Islet of Langerhans (tissue), 1 donor: ENCODE measurements around the gene CYP26B1.

Experiments used
- FAIRE-seq: peaks from one replicate; lab custom pipeline; 2011; peaks lifted over from hg19 to GRCh38; lab: Jason Lieb, UNC

Gene CYP26B1

GRCh38 chr2:72128843-72129227 is 18.8 kb downstream of the CYP26B1 start:
- no peak for FAIRE-seq

DNA sequence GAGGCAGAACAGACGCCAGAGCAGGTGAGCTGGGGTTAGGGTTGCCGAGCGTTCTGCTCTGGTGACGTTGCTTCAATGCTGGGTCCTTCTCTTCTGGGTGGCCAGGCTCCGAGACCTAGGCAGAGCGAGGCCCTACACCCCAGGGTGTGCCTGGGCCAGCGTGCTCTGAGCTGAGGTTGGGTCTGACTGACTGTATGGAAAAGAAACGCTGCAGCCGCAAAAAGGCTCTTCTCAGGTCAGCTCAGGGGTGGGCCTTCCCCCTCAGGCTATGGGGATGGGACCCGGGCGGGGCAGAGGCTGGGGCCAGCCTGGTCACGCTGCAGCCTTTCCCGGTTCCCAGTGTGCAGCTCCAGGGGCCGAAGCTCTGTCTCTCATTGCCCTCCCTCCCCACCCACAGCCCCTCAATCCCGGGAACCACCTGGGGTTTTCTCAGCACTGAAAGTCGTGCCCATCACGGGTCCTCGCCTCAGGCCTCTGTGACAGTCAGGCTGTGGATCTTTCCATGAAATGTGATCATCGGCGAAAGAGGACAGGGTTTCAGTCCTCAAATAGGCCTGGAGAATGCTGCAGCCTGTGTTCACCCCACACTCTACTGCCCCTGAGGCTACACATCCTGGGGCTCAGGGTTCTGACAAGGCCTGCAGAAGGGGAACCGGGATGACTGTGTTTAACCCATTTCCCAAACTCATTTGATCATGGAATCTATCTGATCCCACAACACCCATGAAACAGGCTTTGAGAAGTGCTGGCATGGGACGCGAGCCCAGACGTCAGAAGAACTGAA is 19.4 kb downstream of the CYP26B1 start:
- FAIRE-seq, result no peak

DNA sequence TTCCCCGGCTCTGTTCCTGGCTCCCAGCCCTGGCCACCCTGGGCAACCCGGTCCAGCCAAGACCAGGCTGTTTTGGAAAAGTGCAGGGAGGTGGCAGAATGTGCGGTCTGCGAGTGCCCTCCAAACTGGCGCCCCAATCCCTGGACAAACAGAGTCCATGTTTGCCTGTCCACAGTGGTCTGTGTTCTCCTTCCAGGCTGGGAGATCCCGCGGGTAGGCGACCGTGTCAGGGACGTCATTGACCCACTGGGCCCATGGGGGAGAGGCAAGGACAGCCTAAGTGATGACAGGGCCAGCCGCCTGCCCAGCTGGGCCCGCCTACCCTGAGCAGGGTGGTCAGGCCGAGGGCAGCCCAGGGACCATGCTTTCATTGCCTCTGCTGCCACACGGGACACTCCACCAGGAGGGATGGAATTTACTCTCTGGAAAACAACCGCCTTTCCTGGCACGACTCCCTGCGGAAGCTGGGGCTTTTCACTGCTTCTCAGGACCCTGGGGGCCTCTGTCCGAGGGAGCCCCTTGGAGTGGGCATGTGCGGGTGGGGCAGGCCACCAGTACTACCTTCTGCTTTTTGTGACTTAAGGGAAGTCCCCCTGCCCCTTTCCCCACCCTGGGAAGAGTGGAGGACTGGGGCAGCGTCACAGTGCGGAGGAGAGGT is 20.1 kb downstream of the CYP26B1 start:
- no peak for FAIRE-seq

DNA sequence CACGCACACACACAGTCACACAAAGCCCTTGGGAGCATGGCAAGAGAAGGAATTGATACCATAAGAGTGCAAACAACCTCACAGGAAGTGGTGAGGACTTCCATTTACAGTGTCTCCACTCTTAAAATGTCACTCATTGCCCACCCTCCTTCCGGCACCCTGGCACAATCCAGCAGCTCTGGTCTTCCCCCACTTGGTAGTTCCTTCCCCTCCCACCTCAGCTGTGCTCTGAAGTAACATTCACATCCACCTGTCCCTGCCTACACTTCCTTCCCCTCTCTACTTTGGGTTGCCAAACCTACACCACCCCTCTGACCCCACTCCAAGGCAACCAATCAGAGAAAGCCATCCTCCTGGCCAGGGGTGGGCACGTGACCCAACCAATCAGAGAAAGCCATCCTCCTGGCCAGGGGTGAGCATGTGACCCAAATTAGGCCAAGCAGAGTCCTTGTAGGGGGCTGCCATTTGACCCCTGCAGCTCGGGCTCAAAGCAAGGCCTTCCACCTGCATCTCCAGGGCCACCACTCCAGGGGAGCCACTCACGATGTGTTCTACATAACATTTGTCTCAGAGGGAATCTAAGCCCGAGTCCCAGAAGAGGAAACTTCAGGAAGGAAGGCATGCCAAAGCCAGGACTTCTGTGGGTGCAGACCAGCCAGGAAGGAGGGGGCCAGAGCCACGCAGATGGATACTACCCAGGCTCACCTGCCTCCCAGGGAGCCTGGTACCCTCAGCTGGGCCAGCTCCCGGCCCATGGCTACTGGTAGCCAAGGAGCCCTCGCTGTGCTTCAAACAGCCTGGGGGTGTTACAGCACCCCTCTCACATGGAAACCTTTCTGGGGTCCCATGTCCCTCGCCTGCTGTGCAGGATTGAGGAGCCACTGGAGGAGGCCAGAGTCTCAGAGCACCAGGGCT is 21.2 kb downstream of the CYP26B1 start:
- no peak for FAIRE-seq

GRCh38 chr2:72124376-72124775 is 23.3 kb downstream of the CYP26B1 start:
- FAIRE-seq, result no peak

DNA sequence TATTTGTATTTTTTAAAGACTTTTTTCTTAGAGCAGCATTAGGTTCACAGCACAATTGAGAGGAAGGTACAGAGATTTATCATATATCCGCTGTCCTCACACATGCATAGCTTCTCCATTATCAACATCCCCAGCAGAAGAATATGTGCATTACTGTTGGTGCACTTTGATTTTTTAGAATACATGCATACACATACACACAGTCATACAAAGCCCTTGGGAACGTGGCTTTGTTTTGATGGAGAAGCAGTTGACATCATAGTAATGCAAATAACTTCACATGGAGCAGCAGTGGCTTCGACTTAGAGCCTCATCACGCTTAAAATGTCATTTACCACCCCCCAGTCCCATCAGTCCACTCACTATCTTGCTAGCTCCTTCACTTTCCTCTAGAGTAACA is 26.5 kb downstream of the CYP26B1 start:
- FAIRE-seq, result no peak

DNA sequence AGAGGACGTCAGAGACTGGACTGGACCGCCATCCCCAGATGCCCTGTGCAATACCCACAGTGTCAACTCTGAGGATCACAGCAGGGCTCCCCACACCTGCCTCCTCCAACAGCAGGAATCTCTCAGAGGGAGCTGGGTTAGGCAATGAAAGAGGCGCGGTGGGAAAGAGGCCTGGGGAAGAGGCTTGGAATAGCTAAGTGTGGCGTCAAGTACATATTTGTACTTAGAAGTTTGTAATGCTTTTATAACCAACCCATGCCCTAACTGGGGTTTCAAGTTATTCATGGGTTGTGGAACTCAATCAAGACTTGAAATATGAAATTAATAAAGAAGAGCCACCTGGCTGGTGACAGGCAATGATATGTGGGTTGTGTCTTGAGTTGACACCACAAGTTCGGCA is 28.7 kb downstream of the CYP26B1 start:
- FAIRE-seq, result no peak

GRCh38 chr2:72118386-72118785 is 29.3 kb downstream of the CYP26B1 start:
- FAIRE-seq, result no peak

DNA sequence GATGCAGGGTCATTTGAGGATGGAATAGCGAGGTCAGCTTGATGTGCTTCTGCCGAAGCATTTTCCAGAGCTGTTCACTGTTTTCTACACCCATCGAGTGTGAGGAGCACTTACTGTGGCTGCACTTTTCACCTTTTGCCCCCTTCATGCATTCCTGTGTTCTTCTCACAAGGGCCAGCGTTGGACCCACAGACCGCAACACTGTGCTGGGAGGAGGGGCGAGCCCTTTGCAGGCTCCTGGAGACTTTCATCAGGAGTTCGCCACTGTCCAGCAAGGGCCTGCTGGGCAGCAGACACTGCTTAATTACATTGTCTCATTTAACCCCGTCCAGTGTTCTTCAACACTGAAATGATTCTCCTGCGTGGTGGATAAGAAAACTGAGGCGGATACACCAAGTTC is 29.9 kb downstream of the CYP26B1 start:
- FAIRE-seq, result no peak

DNA sequence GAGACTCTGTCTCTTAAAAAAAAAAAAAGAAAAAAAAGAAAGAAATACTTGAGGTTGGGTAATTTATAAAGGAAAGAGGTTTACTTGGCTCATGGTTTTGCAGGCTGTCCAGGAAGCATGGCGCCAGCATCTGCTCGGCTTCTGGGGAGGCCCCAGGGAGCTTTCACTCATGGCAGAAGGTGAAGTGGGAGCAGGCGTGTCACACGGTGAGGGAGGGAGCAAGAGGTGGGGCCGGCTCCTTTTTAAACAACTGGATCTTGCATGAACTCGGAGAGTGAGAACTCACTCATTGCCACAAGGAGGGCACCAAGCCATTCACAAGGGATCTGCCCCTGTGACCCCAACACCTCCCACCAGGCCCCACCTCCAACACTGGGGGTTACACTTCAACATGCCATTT is 30.6 kb downstream of the CYP26B1 start:
- no peak for FAIRE-seq

GRCh38 chr2:72116081-72116533 is 31.6 kb downstream of the CYP26B1 start:
- FAIRE-seq, result no peak

DNA sequence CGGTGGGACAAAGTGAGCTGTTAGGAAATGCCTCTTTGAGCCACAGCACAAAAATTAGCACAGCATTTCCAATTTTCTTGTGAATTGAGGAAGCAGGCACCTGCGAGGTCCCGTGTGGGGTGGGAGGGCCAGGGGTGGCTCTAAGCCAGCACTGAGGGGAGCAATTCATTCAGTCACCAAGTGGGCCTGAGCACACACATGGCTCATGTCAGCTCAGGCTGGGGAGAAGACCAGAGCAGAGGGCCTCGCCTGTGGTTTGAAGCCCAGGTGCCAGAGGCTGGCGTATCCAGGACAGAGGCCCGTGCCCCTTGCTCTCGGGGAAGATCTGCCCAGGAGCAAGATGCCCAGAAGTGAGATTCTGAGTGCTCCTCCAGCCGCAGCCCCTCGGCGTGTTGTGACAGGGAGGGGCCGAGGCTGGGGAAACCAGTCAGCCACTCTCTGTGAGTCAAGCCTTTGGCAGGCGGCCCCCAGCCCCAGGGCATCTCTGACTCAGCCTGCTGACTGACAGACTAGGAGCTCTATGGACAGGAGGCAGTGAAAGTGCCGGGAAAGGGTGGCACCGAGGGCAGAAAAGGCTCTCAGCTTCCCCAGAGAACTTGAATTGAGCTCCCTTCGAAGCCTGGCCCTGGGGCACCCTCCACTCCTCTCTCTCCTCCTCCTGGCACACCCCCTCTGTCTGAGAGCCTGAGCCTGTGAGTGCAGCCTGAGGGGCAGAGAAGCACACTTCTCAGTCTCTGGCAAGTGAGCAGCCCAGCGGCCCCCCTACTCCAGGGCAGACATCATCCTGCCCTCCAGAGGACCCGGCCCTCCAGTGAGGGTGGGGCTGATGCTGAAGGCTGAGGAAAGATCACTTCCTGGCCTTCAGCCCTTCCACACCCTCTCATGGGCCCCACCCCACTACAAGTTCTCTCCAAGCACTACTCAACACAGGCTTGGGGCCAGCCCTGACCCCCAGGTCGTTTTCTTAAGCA is 32.3 kb downstream of the CYP26B1 start:
- no peak for FAIRE-seq

- no peak for FAIRE-seq
Measured at GRCh38 chr2:72114693-72115051, 33.0 kb downstream of the CYP26B1 start.

- no peak for FAIRE-seq
Measured at GRCh38 chr2:72113847-72114692, 33.6 kb downstream of the CYP26B1 start.

DNA sequence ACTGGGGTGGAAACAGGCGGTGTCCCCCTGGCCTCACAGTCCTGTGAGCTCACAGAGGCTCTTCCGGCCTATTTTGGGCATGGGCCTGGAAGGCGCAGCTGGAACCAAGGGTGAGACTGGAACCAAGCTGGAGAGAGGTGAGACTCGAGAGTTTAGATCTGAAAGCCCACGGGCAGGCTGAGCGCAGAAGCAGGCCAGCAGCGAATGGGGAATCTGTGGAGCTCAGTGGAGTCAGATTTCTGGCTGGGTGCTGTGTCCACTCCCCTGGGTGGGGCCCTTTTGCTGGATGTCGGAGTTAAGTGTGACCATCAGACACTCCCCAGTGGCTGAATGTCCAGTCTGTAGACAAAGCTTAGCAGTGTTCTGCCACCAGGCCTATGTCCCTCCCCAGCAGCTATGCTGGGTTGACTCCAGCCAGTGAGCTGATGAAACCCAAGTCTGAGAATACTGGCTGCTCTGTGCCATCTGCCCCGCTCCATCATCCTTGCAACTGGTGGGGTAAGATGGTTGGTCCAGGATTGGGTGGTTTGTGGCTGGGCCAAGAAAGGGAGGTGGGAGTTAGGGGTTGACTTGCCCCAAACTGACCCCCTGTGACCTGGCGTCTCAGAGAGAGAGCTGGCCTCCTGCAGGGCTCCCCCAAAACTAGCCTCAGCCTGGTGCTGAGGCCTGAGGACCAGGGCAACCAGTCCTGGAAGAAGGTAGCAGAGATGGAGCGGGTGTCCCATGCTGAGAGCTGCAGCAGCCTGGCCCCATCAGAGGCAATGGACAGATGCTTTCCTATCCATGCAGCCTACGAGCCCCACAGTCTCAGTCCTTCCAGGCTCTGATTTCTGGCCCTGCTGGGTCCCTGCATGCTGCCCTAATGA is 34.4 kb downstream of the CYP26B1 start:
- no peak for FAIRE-seq

GRCh38 chr2:72112401-72112800 is 35.3 kb downstream of the CYP26B1 start:
- FAIRE-seq, result no peak

DNA sequence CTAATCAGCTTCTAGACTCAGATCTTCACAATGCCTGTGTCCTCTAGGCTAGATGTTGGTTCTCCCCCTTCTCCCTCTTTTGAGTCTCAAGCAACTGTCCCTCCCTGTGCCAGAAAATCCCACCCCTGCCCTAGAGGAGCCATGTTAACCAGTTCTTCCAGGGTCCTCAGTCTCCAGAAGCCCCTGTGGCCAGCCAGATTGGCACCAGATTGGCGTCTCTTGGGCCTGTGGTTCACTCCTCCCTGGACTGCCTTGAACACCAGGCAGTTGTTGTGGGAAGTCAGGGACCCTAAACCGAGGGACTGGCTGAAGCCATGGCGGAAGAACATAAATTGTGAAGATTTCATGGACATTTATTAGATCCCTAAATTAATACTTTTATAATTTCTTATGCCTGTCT is 36.6 kb downstream of the CYP26B1 start:
- no peak for FAIRE-seq

- FAIRE-seq, result no peak
Measured at GRCh38 chr2:72109904-72110303, 37.8 kb downstream of the CYP26B1 start.

DNA sequence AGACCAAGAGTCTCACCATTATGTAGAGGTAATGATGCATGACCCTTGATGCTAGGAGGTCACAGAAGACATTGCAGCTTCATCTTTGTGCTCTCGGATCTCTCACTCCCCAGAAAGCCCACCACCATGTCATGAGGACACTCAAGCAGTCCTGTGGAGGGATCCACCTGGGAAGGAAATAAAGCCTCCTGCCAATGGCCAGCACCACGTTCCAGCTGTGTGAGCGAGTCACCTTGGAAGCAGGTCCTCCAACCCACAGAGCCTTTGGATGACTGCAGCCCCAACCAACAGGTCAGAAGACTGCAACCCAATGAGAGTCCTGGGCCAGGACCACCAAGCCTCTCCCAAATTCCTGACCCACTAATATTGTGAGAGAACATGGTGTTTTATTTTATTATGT is 38.4 kb downstream of the CYP26B1 start:
- no peak for FAIRE-seq

DNA sequence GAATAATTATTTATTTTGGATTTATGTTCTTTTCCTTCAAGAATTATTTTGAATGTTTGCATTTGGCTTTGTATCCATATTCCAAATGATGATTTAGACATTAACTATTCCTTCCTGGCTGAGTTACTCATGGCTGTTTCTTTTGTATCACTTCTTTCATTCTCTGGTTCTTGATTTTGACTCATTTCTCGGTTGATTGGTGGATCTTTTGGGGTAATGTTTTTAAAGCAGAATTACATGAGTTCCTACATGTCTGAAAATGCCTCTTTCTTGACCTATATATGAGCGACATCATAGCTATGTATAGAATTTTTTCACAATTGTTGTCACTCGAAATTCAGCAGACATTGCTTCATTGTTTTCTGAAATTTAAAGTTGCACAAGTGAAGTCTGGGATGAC is 39.5 kb downstream of the CYP26B1 start:
- FAIRE-seq, result no peak
